K562 (cell line): ENCODE measurements around the gene AIFM3. TPM values are rescaled to one million over a fixed set of nuclear protein-coding genes. Genes with fewer than 3 reads are reported as not detected.

Experiments
- ADNP ChIP-seq: fragments of 200-800 bp; sonication (Bioruptor generic); IDR thresholded peaks from 2 replicates; pipeline ENCODE4 v1.6.1; 2016; ENCODE audit warnings: missing genetic modification characterization, missing compliant biosample characterization
- CHD1 ChIP-seq: fragments of 200-600 bp; sonication (generic); IDR thresholded peaks from one replicate; pipeline ENCODE4 v1.6.1; 2012; ENCODE audit warnings: mild to moderate bottlenecking, moderate library complexity, low read length, inconsistent platforms
- HLTF ChIP-seq: fragments of 450-650 bp; IDR thresholded peaks from 2 replicates; pipeline ENCODE4 v1.6.1; 2016
- IRF2 ChIP-seq: sonication (generic); formaldehyde crosslinking; IDR thresholded peaks from 2 replicates; pipeline ENCODE4 v1.8.1; 2022; ENCODE audit warnings: mild to moderate bottlenecking, missing genetic modification reagents
- KDM1A ChIP-seq, 2 experiments: fragments of 450-650 bp; IDR thresholded peaks; 2 replicates each; pipeline ENCODE4 v1.6.1; 2016; ENCODE audit warnings: mild to moderate bottlenecking in 2 of 2
- MAZ ChIP-seq, 2 experiments: fragments of 450-650 bp in 1 of 2; sonication (generic) in 1 of 2; formaldehyde crosslinking; IDR thresholded peaks in 1 of 2; conservative IDR thresholded peaks in 1 of 2; 2 replicates each; pipeline versions ENCODE4 v1.4.0 to v1.5.0; 2020; ENCODE audit warnings: mild to moderate bottlenecking in 1 of 2, missing genetic modification reagents in 1 of 2
- MCM2 ChIP-seq: fragments of 450-650 bp; IDR thresholded peaks from 2 replicates; pipeline ENCODE4 v1.6.1; 2017; ENCODE audit warnings: low read depth, mild to moderate bottlenecking
- MYNN ChIP-seq, 2 experiments: sonication (generic); formaldehyde crosslinking in 1 of 2; IDR thresholded peaks; 2 replicates each; pipeline versions ENCODE4 v1.5.0 to v1.6.1; 2016 to 2020; ENCODE audit warnings: antibody characterized with exemption in 1 of 2, missing genetic modification reagents in 1 of 2
- NFIC ChIP-seq: fragments of 450-650 bp; IDR thresholded peaks from 2 replicates; pipeline ENCODE4 v1.6.1; 2017; ENCODE audit warnings: mild to moderate bottlenecking, inconsistent platforms
- NR0B1 ChIP-seq: fragments of 450-650 bp; IDR thresholded peaks from one replicate; pipeline ENCODE4 v1.6.1; 2018; ENCODE audit warnings: mild to moderate bottlenecking, moderate library complexity; ENCODE audit not compliant: partially characterized antibody
- PHB2 ChIP-seq: fragments of 450-650 bp; IDR thresholded peaks from 2 replicates; pipeline ENCODE4 v1.6.1; 2017; ENCODE audit warnings: low read depth
- PTBP1 ChIP-seq: fragments of 200-400 bp; formaldehyde crosslinking; IDR thresholded peaks from 2 replicates; pipeline ENCODE4 v1.6.1; 2017; ENCODE audit warnings: low read depth, low read length
- RBM22 ChIP-seq: fragments of 200-400 bp; formaldehyde crosslinking; IDR thresholded peaks from 2 replicates; pipeline ENCODE4 v1.6.1; 2018; ENCODE audit warnings: low read length, low read depth; ENCODE audit not compliant: poor library complexity, severe bottlenecking
- SOX6 ChIP-seq: fragments of 450-650 bp; IDR thresholded peaks from 2 replicates; pipeline ENCODE4 v1.6.1; 2014; ENCODE audit warnings: mild to moderate bottlenecking
- SP1 ChIP-seq: sonication (generic); formaldehyde crosslinking; IDR thresholded peaks from 2 replicates; pipeline ENCODE4 v1.8.1; 2022; ENCODE audit warnings: mild to moderate bottlenecking, missing genetic modification reagents
- SREBF2 ChIP-seq: sonication (generic); formaldehyde crosslinking; IDR thresholded peaks from 2 replicates; pipeline ENCODE4 v1.4.0; 2020; ENCODE audit warnings: mild to moderate bottlenecking, missing genetic modification reagents
- TAF1 ChIP-seq: IDR thresholded peaks from 2 replicates; pipeline ENCODE4 v1.6.1; 2011; ENCODE audit warnings: mild to moderate bottlenecking, low read length, moderate library complexity; ENCODE audit not compliant: insufficient read depth, control insufficient read depth, severe bottlenecking; ENCODE audit errors: extremely low read depth
- U2AF2 ChIP-seq: fragments of 200-400 bp; formaldehyde crosslinking; optimal IDR thresholded peaks from 2 replicates; pipeline ENCODE3; 2017; ENCODE audit warnings: low read depth, mild to moderate bottlenecking, low read length
- USF1 ChIP-seq: sonication (generic); formaldehyde crosslinking; IDR thresholded peaks from 2 replicates; pipeline ENCODE4 v1.9.0; 2022; ENCODE audit warnings: mild to moderate bottlenecking, missing genetic modification reagents
- WHSC1 ChIP-seq: IDR thresholded peaks from one replicate; pipeline ENCODE4 v1.6.1; 2012; ENCODE audit warnings: low read length, control low read depth, inconsistent platforms
- ZBTB9 ChIP-seq: fragments of 450-650 bp; formaldehyde crosslinking; IDR thresholded peaks from 2 replicates; pipeline ENCODE4 v1.4.0; 2020; ENCODE audit warnings: mild to moderate bottlenecking, moderate library complexity
- ZNF436 ChIP-seq: fragments of 250-450, 450-650 bp; sonication (Bioruptor Pico); formaldehyde crosslinking; IDR thresholded peaks from 2 replicates; pipeline ENCODE4 v1.7.0; 2020; ENCODE audit warnings: mild to moderate bottlenecking
- ZNF561 ChIP-seq: fragments of 450-650 bp; formaldehyde crosslinking; conservative IDR thresholded peaks from 2 replicates; pipeline ENCODE4 v1.4.0; 2020; ENCODE audit warnings: mild to moderate bottlenecking, moderate library complexity
- ZNF57 ChIP-seq: fragments of 450-650 bp; formaldehyde crosslinking; IDR thresholded peaks from 2 replicates; pipeline ENCODE4 v1.4.0; 2020; ENCODE audit warnings: mild to moderate bottlenecking, moderate library complexity
- ZNF583 ChIP-seq: fragments of 250-450 bp; sonication (Bioruptor Pico); IDR thresholded peaks from 2 replicates; pipeline ENCODE4 v1.4.0; 2020
- ZNF639 ChIP-seq, 2 experiments: fragments of 200-800 bp in 1 of 2; sonication (Bioruptor generic) in 1 of 2; sonication (generic) in 1 of 2; formaldehyde crosslinking in 1 of 2; IDR thresholded peaks in 1 of 2; conservative IDR thresholded peaks in 1 of 2; 2 replicates each; pipeline versions ENCODE4 v1.5.0 to v1.6.1; 2016 to 2020; ENCODE audit warnings: missing compliant biosample characterization in 1 of 2, missing genetic modification characterization in 1 of 2, missing genetic modification reagents in 1 of 2
- ZNF717 ChIP-seq: fragments of 250-450 bp; sonication (Bioruptor Pico); IDR thresholded peaks from 2 replicates; pipeline ENCODE4 v1.5.0; 2021
- polyA plus RNA-seq, 8 experiments: library from polyadenylated mRNA; depleted of rRNA in 4 of 8; stranded (reverse) in 5 of 8; unstranded in 3 of 8; fragments of >200 nt; fragmentation: Nextera tagmentation in 2 of 8; fragmentation: Illumina TruSeq in 1 of 8; extraction: Ambion mirVana in 2 of 8; extraction: Trizol in 1 of 8; gene quantifications; 2 replicates each; pipeline versions ENCODE4 v1.2.1 to v1.2.3, GENCODE V29; 2011 to 2014; ENCODE audit warnings: inconsistent platforms in 1 of 8, missing spikeins in 1 of 8
- total RNA-seq, 7 experiments: library from RNA; depleted of rRNA in 6 of 7; stranded (reverse); fragments of >200 nt in 6 of 7; fragmentation: Illumina TruSeq in 2 of 7; extraction: Trizol in 2 of 7; gene quantifications; 2 replicates each; pipeline versions ENCODE4 v1.2.1 to v1.2.3, GENCODE V29; 2011 to 2021; ENCODE audit warnings: low replicate concordance in 1 of 7

Gene AIFM3
- total and polyA plus RNA-seq, 9 of the 15 experiments (the other 6 are each of a cell fraction or from before 2014, with no cell fraction given), result 0.03 to 0.20 (median 0.07) TPM; not detected in 1

- TF ChIP-seq WHSC1 (peak; percentile 93), MAZ (CRISPR knock-in tag; conservative IDR thresholded peaks at IDR 0.05 in 1 of 2, IDR thresholded peaks at IDR 0.05 in 1 of 2) (0 out of 4 replicates have a peak, but pooled peaks of 1 of the 2 experiments have one; percentile 23), MCM2 (no peak), ZNF639 (CRISPR knock-in tag; conservative IDR thresholded peaks at IDR 0.05 in 1 of 2, IDR thresholded peaks at IDR 0.05 in 1 of 2) (no peak), HLTF (no peak), RBM22 (no peak), ZNF436 (CRISPR knock-in tag) (no peak; the same call in 1 of the 2 replicates), USF1 (peak; percentile 27; the same call in 1 of the 2 replicates), ZNF57 (CRISPR knock-in tag) (0 out of 2 replicates have a peak, but pooled peaks have one; percentile 24), MYNN (IDR thresholded peaks at IDR 0.05) (no peak), MYNN (CRISPR knock-in tag; IDR thresholded peaks at IDR 0.05) (no peak), PHB2 (no peak), ZNF561 (CRISPR knock-in tag) (no peak), CHD1 (no peak), KDM1A (IDR thresholded peaks at IDR 0.05) (no peak), NFIC (no peak), SOX6 (no peak), SREBF2 (no peak), ZBTB9 (CRISPR knock-in tag) (no peak), SP1 (CRISPR knock-in tag) (no peak), ZNF583 (CRISPR knock-in tag) (0 out of 2 replicates have a peak, but pooled peaks have one; percentile 37), U2AF2 (no peak), TAF1 (no peak), ZNF717 (CRISPR knock-in tag) (no peak), ADNP (tag) (no peak), NR0B1 (no peak), PTBP1 (no peak), IRF2 (CRISPR knock-in tag) (0 out of 2 replicates have a peak, but pooled peaks have one; percentile 72)
These were observed 26.1 kb upstream of the AIFM3 start (continued) for GRCh38 chr22:20940904-20941385.
